OCI-M2 (cell line): ENCODE measurements around the gene EMC9.

Source experiments
- DNase-seq: peaks from one replicate; lab custom pipeline; 2025; ENCODE audit not compliant: unreplicated experiment; lab: John Stamatoyannopoulos, UW

The EMC9 gene

DNA sequence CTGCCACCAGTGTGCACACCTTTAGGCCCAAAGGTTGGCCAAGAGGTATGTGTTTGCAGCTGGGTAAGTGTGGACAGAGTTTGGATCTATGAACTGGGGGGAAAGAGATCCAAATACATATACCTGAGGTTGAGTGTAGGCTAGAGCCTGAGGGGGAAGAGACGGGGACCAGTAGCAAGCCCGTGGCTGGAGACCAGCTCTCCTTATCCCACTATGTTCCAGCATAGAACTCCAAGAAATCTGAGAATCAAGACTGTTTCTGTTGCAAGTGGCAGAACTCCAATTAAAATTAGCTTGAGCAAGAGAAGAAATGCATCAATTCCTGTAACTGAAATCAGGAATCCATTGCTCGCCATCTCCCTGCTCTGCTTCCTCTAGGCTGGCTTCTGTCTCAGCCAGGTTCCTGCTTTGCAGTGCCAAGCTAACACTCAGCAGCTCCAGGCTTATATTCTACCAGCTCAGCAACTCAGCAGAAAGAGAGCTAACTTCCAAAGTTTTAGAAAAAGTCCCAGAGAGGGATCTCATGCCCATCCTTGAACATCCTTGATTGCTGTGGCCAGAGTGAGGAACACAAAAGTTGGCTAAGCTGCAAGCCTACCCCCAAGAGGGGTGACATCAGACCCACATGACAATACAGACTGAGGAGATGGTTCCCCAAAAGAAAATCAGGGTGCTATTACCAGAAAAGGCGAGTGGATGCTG, 48.7 kb downstream of the EMC9 start:
- DNase-seq = no peak

DNA sequence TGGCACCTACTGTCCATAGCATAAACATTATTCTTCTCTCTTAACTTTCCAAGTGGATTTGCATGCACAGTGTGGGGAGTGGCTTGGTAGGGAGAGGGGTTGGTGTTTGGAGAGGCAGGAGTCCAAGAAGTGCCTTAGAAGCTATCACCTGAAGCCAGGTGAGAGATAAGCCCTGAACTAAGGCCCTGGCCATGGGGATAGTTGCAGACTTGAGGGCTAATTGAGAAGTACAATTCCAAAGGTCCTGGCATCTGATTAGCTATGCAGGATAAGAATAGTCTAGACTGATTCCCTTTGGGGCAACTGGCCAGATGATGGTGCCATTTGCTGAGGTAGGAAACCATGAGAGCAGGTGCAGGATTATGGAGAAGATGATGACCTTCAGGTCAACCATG, 49.3 kb downstream of the EMC9 start:
- DNase-seq = no peak

DNA sequence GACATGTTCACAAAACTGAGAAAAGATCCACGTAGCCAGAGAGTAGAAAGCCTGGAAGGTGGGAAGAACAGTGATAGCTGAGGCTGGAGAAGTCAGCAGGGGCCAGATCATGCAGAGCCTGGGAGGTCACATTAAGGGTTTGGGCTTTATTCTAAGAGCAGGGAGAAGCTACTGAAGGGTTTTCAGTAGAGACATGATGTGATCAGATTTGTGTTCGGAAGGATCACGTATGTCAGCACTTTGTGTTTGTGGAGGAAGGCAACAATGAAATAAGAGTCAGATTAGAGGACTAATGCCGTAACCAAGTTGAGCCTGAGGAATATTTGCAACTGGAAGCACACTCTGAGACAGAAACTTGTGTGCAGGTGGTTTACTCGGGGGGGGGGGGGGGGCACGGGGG, 51.5 kb downstream of the EMC9 start:
- DNase-seq = no peak
